Neural crest cell (in vitro differentiated cells): ENCODE measurements around the gene ATF3. TPM values are rescaled to one million over a fixed set of nuclear protein-coding genes. Genes with fewer than 3 reads are reported as not detected.

ENCODE experiments used
- DNase-seq: peaks from one replicate; pipeline ENCODE4 v3.0.0; 2021; ENCODE audit warnings: low read depth, mixed read lengths, low spot score
- H3K27ac Mint-ChIP-seq: one replicate; pipeline ENCODE4 v1.8.0; 2021; ENCODE audit warnings: mild to moderate bottlenecking, mixed read lengths; ENCODE audit not compliant: unreplicated experiment
- H3K27me3 Mint-ChIP-seq: 2 replicates; pipeline ENCODE4 v1.8.0; 2021; ENCODE audit warnings: low read depth, mild to moderate bottlenecking, mixed read lengths
- H3K36me3 Mint-ChIP-seq: 2 replicates; pipeline ENCODE4 v1.8.0; 2021; ENCODE audit warnings: low read depth, mild to moderate bottlenecking, mixed read lengths
- H3K4me1 Mint-ChIP-seq: 2 replicates; pipeline ENCODE4 v1.8.0; 2021; ENCODE audit warnings: mixed read lengths
- H3K4me3 Mint-ChIP-seq: one replicate; pipeline ENCODE4 v1.8.0; 2021; ENCODE audit warnings: mild to moderate bottlenecking, mixed read lengths
- H3K9me3 Mint-ChIP-seq: 2 replicates; pipeline ENCODE4 v1.8.0; 2021; ENCODE audit warnings: mixed read lengths
- CTCF ChIP-seq: fragments of 200-600 bp; sonication (generic); conservative IDR thresholded peaks from 2 replicates; pipeline ENCODE4 v1.5.0; 2021; ENCODE audit warnings: antibody characterized with exemption, mild to moderate bottlenecking
- total RNA-seq: library from RNA; stranded (reverse); gene quantifications from 2 replicates; pipeline ENCODE4 v1.2.1, GENCODE V29; 2021

ATF3 gene
- total RNA-seq, 1 donor from 2014 or later = 10.3 TPM

DNA sequence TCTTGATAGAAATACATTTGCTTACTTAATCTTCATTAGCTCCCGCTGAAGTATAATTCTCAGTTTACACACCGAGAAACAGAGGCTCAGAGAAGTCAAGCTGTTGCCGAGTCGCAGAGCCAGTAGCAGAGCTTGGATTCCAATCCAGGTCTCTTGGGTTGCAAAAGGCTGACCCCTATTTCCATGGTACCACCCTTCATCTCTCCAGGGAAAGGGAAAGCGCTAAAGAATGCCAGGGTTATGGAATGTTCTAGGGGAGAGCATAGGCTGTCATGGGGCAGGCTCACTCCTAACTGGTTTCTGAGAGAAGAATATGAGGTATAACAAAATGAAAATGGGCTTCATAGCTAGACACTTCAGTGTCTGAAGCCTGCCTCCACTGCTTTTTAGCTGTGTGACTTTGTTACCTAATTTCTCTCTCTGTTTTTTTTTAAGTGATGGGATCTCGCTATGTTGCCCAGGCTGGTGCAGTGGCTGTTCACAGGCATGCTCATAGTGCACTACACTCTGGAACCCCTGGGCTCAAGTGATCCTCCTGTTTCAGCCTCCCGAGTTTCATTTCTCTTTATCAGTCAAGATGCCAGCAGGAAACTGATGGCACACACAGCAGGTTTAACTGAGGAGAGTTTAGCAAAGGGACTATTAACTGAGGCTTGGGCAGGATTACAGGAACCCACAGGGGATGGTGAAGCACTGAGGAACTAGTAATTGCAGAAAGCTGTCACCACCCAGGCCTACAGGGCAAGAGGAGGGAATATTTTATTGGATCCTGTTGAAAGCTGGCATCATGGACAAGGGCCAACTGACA, 25.5 kb upstream of the ATF3 start:
- no peak for TF ChIP-seq CTCF
- H3K9me3 Mint-ChIP-seq = no peaks in the 10 kb centered on the region
- no peak overlapping the region for H3K27ac Mint-ChIP-seq
- H3K4me3 Mint-ChIP-seq = no peak overlapping the region
- no peak for DNase-seq
- no peaks in the 10 kb centered on the region for H3K36me3 Mint-ChIP-seq
- H3K27me3 Mint-ChIP-seq = peaks cover 6% of the 10 kb centered on the region
- peaks cover 7% of the 10 kb centered on the region for H3K4me1 Mint-ChIP-seq

GRCh38 chr1:212583643-212584042, 24.9 kb upstream of the ATF3 start:
- H3K4me1 Mint-ChIP-seq = peaks cover 7% of the 10 kb centered on the region
- H3K4me3 Mint-ChIP-seq = no peak overlapping the region
- peaks cover 6% of the 10 kb centered on the region for H3K27me3 Mint-ChIP-seq
- no peaks in the 10 kb centered on the region for H3K36me3 Mint-ChIP-seq
- no peaks in the 10 kb centered on the region for H3K9me3 Mint-ChIP-seq
- DNase-seq = no peak
- no peak for TF ChIP-seq CTCF
- H3K27ac Mint-ChIP-seq = no peak overlapping the region

DNA sequence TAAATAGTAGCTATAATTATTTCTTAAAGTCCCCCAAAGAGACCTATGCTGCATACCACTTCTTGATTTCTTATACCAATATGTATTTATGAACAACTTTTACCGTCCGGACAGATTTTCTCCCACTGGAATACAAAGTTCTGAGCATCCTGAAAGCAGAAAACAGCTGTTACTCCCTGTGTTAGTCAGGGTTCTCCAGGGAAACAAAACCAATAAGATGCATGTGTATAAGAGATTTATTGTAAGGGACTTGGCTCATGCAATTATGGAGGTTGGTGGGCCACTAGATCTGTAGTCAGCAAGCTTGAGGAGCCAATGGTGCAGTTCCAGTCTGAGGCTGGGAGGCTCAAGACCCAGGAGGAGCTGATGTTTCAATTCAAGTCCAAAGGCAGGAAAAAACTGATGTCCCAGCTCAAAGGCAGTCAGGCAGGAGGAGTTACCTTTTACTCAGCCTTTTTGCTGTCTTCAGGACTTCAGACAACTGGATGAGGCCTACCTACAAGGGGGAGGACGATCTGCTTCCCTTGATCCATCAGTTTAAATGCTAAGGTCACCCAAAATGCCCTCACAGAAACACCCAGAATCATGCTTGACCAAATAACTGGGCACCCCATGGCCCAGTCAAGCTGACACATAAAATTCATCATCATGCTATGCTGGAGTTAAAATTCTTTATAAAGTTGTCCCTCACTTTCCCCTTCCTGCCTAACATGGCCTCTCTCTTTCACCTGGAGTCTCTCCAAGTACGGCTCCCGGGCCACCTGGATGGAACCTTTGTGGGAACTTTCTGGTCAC, 24.3 kb upstream of the ATF3 start:
- H3K4me3 Mint-ChIP-seq = no peak overlapping the region
- H3K36me3 Mint-ChIP-seq = no peaks in the 10 kb centered on the region
- no peaks in the 10 kb centered on the region for H3K9me3 Mint-ChIP-seq
- TF ChIP-seq CTCF = no peak
- DNase-seq = no peak
- peaks cover 6% of the 10 kb centered on the region for H3K27me3 Mint-ChIP-seq
- no peak overlapping the region for H3K27ac Mint-ChIP-seq
- peaks cover 7% of the 10 kb centered on the region for H3K4me1 Mint-ChIP-seq

GRCh38 chr1:212585210-212585609, 23.4 kb upstream of the ATF3 start:
- Mint-ChIP-seq H3K27me3 (peaks cover 6% of the 10 kb centered on the region), H3K9me3 (no peaks in the 10 kb centered on the region), H3K36me3 (no peaks in the 10 kb centered on the region), H3K27ac (no peak overlapping the region), H3K4me3 (no peak overlapping the region), H3K4me1 (peaks cover 7% of the 10 kb centered on the region)
- TF ChIP-seq CTCF = no peak
- DNase-seq = no peak

DNA sequence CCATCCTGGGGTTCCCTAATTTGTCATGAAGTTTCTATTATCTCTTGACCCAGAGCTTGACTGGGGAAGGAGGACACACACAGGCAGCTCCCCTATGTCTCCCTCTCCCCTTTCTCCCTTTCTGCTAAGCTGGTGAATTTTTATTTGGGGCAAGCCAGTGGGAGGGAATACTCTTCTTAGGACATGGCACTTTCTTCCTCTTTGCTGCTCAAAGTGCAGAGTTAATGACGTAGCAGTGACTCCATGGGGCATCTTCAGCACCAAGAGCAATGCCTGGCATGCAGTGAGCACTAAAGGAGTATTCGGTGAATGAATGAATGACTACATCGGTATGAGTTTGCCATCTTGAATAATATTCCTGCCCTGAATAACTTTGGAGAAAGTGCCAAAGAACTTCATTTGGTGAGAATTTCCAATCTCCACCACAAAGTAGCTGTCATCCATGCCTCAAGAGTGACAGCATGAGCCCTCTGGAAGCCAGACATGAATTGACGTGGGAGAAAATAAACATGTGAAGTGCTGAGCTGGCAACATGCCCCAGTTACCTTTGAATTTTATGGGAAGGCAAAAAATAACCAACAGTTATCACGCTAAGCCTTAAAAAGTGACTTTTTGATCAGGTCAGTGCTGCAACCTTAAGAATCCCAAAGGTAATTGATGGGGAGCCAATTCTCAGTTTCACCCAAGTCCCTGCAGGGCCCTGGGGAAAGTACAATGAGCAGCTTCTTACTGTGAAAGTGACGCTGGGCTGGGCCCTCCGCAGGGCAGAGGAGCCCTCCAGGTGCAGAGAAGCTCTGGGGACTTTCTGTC, 22.1 kb upstream of the ATF3 start:
- H3K9me3 Mint-ChIP-seq = no peaks in the 10 kb centered on the region
- H3K4me1 Mint-ChIP-seq = peaks cover 7% of the 10 kb centered on the region
- H3K4me3 Mint-ChIP-seq = no peak overlapping the region
- H3K27me3 Mint-ChIP-seq = peaks cover 6% of the 10 kb centered on the region
- H3K27ac Mint-ChIP-seq = no peak overlapping the region
- no peak for DNase-seq
- TF ChIP-seq CTCF = no peak
- no peaks in the 10 kb centered on the region for H3K36me3 Mint-ChIP-seq
